Head of caudate nucleus (tissue), 42 donors: ENCODE measurements around the gene PLCD3.

Experiments used
- DNase-seq, 42 donors: peaks; one replicate each; pipeline versions ENCODE4 v3.0.0 to v3.0.0-alpha.2; 2020 to 2021; ENCODE audit warnings: mixed read lengths in 7 of 42
- intact Hi-C: fragments of 100-400 bp; cut with DNase I; formaldehyde crosslinking; loops from one replicate; pipeline ENCODE4 v1.15.0; 2022

The PLCD3 gene

GRCh38 chr17:45060797-45061605 lies 71.3 kb downstream of the PLCD3 start, which contains the start of gene NMT1:
TSS of gene NMT1 (plus strand) at chr17:45061317. CDS start at chr17:45061330, 13 bp downstream.
- intact Hi-C loops, result no loop called here
- DNase-seq, result peak; percentile 94 to 100 (median 99)

GRCh38 chr17:45060382-45060796 lies 71.9 kb downstream of the PLCD3 start:
- intact Hi-C loops, result no loop called here
- DNase-seq, result peak in 2 of 42 donors; percentile 9 to 47
